Activated CD8-positive, alpha-beta memory T cell treated with anti-CD3 and anti-CD28 coated beads, Interleukin-2, amount 50 U/mL, for 48 hours (primary cell): ENCODE measurements around the gene NDUFB2.
"Not testable (repeated sequence)": the region's sequence is repeated elsewhere in the genome, so short reads cannot be mapped to it uniquely, and the experiment has no call there.

Experiments used
- DNase-seq: peaks from one replicate; pipeline ENCODE4 v3.0.0-alpha.2; 2020

The NDUFB2 gene

GRCh38 chr7:140693849-140694248, 2.7 kb upstream of the NDUFB2 start:
- DNase-seq: not testable (repeated sequence)

GRCh38 chr7:140694592-140694991, 1.9 kb upstream of the NDUFB2 start:
- no peak for DNase-seq

- no peak for DNase-seq
Measured at GRCh38 chr7:140695381-140695780, 1.1 kb upstream of the NDUFB2 start.

GRCh38 chr7:140696024-140696679, 356 bp upstream of the NDUFB2 start:
- DNase-seq: peak; percentile 97

GRCh38 chr7:140697447-140698143, 1.1 kb downstream of the NDUFB2 start:
- no peak for DNase-seq

- DNase-seq: no peak
Measured at GRCh38 chr7:140698477-140698876, 2.0 kb downstream of the NDUFB2 start.

- no peak for DNase-seq
Measured at GRCh38 chr7:140702774-140703173, 6.3 kb downstream of the NDUFB2 start.

- no peak for DNase-seq
Measured at GRCh38 chr7:140704205-140704604, 7.7 kb downstream of the NDUFB2 start.

- DNase-seq: no peak
Measured at GRCh38 chr7:140707132-140707531, 10.6 kb downstream of the NDUFB2 start.

GRCh38 chr7:140708764-140709163, 12.3 kb downstream of the NDUFB2 start:
- DNase-seq: not testable (repeated sequence)

- not testable (repeated sequence) for DNase-seq
Measured at GRCh38 chr7:140712392-140712791, 15.9 kb downstream of the NDUFB2 start.

GRCh38 chr7:140714331-140715040, 18.0 kb downstream of the NDUFB2 start:
- no peak for DNase-seq

- no peak for DNase-seq
Measured at GRCh38 chr7:140719721-140720120, 23.2 kb downstream of the NDUFB2 start.

- DNase-seq: no peak
Measured at GRCh38 chr7:140722254-140722653, 25.7 kb downstream of the NDUFB2 start.

- no peak for DNase-seq
Measured at GRCh38 chr7:140723006-140723405, 26.5 kb downstream of the NDUFB2 start.

- DNase-seq: no peak
Measured at GRCh38 chr7:140723574-140723973, 27.1 kb downstream of the NDUFB2 start.

GRCh38 chr7:140724706-140725105, 28.2 kb downstream of the NDUFB2 start:
- DNase-seq: no peak

- no peak for DNase-seq
Measured at GRCh38 chr7:140726281-140726680, 29.8 kb downstream of the NDUFB2 start.

- no peak for DNase-seq
Measured at GRCh38 chr7:140732416-140732815, 35.9 kb downstream of the NDUFB2 start.

GRCh38 chr7:140734096-140734495, 37.6 kb downstream of the NDUFB2 start:
- DNase-seq: no peak

GRCh38 chr7:140734729-140735128, 38.2 kb downstream of the NDUFB2 start:
- DNase-seq: no peak

GRCh38 chr7:140738280-140738679, 41.8 kb downstream of the NDUFB2 start:
- DNase-seq: no peak

- DNase-seq: not testable (repeated sequence)
Measured at GRCh38 chr7:140743255-140743654, 46.7 kb downstream of the NDUFB2 start.

- DNase-seq: no peak
Measured at GRCh38 chr7:140744005-140744404, 47.5 kb downstream of the NDUFB2 start.
